NCI-H2196 treated with DMSO at 0.1 percent for 48 hours (cell line): ENCODE data around the gene POMGNT1.

ENCODE experiments used
- DNase-seq: peaks from one replicate; lab custom pipeline; 2025; ENCODE audit not compliant: unreplicated experiment; lab: John Stamatoyannopoulos, UW

POMGNT1 gene

DNA sequence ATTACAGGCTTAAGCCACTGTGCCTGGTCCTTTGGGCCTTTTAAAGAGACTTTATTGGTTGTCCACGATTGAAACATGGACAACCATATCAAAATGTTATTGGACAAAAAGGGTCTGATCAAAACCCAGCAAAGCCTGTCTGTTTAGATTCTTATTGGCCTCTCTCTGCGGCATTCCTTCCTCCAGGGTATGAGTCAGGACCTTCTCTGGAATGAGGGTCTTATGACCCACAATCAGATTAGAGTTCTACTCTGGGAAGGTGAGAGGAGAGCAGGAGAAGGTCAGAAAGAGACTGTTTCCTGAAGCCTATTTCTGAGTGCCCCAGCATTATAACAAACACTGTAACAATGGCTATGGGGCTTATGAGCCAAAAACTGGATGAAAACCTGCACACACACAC lies 12.8 kb upstream of the POMGNT1 start:
- DNase-seq: no peak

DNA sequence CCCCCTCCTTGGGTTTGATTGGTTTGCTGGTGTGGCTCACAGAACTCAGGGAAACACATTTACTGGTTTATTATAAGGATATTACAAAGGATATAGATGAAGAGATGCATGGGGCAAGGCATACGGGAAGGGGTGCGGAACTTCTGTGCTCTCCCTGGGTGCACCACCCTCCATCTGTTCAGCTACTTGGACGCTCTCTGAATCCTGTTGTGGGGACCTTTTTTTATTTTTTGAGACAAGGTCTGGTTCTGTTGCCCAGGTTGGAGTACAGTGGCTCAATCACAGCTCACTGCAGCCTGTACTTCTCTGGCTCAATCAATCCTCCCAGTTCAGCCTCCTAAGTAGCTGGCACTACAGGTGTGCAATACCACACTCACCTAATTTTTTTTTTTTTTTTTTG lies 12.3 kb upstream of the POMGNT1 start:
- no peak for DNase-seq

DNA sequence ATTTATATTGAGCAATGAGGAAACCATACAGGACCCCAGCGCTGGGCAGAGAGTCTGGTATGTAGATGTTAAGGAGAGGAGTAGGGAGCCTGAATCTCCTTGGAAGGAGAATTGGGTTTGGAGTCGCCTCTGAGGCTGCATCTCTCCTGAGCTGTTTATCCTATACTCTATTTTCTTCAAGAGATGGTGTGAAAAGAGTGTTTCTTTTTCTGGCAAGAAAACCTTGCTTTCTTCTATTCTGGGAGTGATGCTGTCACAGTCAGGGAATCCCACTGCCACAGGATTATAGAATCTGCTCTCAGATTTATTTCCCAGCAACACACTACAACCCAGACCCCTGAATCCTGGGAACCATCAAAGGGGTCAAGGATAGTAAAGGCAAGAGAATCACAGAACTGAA lies 8.2 kb upstream of the POMGNT1 start:
- no peak for DNase-seq

DNA sequence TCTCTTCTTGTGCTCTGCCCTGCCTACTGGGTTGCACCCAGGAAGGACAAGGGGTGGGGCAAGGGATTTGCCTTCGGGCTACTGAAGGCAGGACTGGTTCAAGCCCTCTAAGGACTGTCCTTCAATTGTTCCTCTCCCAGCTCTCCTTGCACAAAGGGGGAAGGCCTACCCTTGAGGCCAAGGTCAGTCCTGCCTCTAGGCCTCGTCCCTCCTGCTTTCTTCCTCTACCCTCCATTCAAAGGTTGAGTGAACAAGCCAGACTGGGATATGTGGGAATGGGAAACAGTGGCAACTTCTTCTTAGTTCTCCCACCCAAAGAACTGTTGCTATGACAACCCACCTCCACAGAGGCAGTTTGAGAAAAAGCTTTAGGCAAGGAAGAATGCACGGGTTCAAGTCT lies 7.6 kb upstream of the POMGNT1 start:
- no peak for DNase-seq

DNA sequence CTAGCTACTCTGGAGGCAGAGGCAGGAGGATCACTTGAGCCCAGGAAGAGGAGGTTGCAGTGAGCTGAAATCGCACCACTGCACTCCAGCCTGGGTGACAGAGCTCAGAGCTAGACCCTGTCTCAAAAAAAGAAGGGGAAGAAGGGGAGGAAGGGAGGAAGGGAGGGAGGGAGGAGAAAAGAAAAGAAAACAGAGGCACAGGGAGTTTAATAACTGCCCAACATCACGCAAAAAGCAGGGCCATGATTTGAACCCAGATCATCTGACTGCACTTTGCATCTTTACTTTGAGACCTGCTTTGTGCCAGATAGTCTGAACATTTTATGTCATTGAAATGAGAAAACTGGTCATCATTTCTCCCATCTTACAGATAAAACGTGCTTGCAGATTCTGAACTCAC lies 6.9 kb upstream of the POMGNT1 start:
- DNase-seq: no peak

DNA sequence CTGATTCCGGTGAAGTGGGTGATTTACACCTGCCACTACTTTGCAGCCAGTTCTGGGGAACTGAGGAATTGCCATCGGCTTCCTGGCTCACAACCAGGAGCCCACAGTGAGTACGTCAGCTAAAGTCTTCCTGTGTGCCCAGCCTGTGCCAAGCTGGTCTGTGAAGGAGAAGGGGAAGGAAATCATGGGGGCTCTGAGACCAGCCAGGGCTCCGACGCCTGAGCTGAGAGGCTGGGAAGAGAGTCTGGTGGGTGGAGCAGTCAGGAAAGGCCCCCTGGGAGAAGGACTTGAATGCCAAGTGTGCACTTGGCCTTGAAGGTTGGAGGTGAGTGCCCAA lies 6.1 kb upstream of the POMGNT1 start:
- no peak for DNase-seq

DNA sequence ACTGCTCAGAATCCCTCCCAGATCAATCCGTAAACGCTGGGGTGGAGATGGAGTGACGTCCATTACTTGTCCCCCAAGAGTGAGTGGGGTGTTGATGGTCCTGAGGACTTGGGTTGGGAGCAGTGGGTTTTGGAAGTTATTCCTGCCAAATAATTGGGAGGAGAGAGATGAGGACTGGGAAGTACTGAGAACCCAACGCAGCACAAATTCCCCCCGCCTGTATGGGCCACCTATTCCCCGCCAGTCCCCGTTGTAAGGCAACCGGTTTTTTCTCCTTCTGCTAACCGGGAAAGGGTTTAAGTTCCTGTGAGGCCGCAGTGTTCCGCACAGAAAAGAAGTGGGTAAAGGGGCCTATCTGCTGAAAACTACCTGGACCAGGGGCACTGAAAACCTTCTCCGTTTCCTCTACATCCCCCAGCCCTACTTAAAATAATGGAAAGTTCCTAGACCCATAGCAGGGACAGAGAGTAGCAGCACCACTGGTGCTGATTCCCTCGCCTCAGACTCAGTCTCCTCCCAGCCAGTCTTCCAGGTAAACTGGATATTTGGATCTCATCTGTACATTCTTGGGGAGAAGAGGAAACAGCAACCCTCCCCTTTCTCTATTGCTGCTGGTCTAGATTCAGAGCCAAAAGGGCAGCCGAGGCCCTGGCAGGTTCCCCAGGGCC lies 5.6 kb upstream of the POMGNT1 start:
- DNase-seq: peak; percentile 9

DNA sequence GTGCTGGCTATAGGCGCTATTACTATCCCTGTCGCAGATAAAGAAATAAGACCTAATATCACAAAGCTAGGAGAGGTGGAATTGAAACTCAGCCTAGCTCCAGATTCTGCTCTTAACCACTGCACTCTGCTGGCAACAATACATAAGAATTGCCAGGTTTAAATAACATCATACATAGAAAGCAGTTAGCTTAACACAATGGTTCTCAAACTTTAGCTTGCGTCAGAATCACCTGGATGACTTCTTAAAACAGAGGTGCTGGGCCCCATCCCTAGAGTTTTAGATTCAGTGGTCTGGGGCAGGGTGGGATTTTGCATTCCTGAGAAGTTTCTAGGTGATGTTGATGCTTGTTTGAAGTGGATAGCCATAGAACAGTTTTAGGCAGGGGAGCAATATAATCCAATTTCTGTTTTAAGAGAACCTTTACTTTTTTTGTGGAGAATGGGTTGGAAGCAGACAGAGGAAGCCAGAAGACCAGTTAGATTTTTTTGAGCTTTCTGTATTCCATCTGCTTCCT lies 1.1 kb upstream of the POMGNT1 start:
- no peak for DNase-seq

DNA sequence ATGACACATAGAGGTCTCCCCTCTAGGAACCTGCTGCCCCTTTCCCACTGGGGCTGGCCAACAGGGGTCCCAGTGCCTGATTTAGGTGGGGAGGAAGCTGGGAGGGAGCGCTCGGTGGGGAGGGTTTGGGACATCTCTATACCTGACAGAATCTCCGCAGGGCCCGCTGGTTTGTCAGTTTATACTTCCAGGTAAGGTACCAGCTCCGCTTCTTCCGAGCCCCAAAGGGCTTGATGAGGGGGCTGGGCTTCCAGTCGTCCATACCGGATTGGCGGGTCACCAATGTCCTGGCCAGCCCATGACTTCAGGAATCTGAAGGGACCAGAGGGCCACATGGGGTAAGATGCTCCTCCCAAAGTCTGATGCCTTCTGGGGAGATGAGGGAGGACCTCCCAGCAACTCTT lies 672 bp downstream of the POMGNT1 start:
- DNase-seq: no peak

DNA sequence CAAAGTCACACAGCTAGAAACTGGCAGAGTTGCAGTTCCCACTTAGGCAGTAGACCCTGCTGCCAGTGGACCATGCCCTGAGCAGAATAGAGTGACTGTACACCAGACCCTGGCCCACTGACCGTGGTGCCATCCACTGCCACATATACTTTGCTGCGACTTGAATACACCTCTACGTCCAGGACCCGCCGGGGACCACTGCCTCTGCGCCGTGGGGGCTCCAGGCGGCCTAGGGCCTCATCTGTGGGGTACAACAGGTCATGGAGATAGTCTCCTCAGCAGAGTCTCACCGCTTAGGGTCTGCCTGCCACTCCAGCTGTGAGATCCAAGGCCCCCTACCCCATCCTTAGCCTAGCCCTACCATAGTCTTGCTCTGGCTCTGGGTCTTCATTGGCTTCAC lies 1.6 kb downstream of the POMGNT1 start:
- DNase-seq: no peak

DNA sequence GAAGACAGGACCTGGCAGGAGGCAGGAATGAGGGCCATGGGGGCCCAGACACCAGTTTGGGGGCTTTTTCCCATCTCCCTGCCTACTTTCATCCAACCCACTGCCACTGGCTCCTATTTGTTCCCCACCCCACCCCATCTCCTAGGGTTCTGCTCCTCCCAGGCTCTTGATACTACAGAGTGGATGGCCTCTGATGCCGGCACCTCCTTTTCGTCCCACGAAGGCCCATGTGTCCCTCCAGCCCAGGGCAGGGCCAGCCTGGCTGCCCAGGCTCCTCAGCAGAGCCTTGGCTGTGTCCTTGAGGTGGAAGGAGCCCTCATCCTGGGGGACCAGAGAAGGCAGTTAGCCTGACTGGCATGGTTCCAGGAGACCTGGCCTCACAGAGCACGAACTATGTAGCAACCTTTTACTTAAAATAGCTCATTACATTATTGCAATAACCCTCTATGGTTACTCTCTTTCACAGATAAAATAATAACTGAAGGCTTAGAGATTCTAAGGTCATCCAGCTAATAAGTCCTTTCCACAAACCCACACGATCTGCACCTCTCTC lies 3.5 kb downstream of the POMGNT1 start:
- DNase-seq: no peak

DNA sequence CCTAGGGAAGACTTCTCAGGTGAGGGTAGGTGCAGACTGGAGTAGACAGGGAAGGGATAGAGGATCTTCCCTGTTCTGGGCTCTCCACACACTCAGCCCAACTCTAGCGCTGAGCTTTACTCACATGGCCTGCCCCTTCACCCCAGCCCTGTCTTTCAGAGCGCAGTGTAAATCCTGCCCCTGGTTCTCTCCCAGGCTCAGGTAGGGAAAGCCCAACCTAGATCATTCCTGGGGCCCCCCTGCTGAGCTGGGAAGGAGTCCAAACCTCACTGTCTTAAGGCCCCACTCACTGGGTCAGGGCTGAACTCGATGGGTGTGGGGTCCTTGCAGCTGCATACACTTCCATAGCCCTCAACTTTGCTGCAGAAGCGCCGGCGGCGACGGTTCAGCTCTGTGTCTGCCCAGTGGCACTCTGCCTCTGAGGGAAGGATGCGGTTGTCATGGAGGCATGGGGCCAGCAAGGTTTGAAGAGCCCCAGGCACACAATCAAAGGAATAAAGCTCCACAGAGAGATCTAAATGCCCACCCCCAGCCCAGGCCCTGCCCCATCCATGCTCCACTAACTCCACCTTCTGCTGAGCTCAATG lies 4.2 kb downstream of the POMGNT1 start:
- DNase-seq: peak; percentile 12

DNA sequence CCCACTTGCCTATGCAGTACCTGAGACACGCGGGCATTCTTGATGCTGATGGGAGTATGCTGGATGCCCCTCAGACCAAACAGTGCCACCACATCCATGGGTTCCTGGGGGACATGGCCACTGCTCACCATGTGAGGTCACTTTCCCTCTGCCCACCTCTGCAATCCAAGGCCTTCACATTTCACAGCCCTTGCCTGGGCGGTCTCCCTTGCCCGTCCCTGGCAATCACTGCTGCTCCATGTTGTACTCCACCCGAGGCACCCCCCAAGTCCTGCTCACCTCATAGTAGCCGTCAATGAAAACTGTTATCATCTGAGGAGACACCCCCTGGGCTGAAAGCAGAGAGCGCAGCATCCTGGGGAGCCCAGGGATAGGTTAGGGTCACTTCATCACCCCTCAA lies 4.9 kb downstream of the POMGNT1 start:
- no peak for DNase-seq

DNA sequence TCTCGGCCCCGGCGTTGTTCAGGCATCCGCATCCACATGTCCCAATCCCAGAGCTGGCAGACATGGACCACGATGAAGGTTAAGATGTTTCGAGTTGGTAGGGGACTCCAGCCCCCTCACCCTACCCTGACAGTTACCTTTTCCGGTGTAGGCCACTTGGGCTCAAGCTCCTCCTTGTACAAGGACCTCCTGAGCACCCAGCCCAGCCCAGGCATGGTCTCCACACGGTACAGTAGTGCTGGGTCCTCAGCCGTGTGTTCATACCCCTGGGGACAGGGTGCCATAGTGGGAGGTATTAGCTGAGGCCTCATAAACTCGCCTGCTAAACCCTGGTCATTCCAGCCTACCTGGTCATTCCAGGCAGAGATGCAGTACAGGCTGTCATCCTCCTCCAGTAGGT lies 6.1 kb downstream of the POMGNT1 start:
- DNase-seq: no peak

DNA sequence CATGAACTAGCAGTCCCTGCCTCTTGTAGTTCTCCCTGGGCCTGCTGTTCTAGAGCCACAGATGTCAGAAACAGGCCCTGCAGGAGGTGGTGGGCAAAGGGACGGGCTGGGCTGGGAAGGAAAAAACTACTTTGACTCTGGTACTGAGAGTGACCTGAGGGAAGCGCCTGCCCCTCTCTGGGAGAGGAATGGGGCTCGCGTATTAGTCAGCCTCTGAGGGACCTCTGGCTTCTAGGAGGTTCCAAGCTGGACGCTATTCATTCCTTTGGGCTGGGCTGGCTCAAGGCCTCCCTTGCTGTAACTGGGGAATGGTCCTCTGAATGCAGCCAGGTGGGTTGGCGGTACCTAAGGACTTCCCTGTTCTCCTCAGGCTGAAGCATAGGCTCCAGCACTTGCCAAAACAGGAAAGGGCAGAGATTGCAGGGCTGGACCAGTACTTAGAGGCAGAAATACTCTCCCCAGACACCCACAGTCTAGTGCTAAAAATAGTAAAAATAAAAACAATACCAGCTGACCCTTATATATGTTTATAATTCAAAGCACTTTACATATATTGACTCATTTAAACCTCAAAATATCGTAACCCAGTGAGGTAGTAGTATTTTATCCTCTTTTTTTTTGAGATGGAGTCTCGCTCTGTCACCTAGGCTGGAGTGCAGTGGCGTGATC lies 7.1 kb downstream of the POMGNT1 start:
- DNase-seq: no peak

DNA sequence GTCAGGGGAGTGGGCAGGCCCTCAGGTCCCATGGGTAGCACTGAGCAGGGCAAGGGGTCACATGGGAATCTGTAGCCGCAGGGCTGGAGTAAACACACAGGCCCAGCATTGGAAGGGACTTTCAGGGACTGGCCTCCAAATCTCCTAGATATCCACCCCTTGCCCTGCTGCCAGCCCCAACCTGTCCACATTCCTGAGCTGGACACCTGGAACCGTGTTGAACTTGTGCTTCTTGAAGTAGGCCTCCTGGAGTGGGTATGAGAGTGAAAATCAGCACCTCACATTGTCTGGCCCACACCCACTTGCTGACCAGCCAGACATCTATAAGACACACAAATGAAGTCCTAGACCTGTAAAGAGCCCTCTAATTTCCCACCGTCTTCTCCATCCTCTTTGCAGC lies 7.7 kb downstream of the POMGNT1 start:
- no peak for DNase-seq

DNA sequence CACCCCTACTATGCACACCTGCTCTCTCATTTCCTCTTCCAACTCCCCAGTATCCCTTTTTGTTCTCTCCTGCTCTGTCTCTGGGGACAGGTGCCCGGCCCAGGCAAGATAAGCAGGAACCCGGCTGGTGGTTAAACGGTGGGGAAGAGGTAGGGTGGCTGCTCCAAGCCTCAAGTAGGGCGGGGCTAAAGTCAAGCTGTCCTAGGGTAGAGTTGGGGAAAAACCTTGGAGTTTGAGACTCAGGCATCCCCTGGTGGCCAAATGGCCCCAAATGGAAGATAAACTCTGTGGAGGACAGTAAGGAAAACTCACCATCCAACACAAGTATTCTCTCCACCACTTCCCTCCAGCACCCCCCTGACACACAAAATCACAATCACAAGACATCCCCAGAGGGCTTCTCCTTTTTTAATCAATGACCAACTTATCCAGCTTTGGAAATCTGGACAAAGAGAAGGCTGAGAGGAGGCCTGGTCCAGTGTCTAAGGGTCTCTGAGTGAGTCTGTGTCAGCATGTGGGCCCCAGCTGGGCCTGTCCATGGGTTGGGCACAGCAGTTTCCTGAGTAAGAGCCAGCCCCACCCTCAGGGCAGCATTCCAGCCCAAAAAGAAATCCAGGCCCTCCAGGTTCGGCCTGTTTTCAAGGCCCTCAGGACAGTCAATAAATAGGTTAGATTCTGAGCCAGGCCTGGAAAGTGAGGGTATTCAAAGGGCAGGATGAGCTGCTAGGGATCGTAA lies 9.8 kb downstream of the POMGNT1 start:
- no peak for DNase-seq

DNA sequence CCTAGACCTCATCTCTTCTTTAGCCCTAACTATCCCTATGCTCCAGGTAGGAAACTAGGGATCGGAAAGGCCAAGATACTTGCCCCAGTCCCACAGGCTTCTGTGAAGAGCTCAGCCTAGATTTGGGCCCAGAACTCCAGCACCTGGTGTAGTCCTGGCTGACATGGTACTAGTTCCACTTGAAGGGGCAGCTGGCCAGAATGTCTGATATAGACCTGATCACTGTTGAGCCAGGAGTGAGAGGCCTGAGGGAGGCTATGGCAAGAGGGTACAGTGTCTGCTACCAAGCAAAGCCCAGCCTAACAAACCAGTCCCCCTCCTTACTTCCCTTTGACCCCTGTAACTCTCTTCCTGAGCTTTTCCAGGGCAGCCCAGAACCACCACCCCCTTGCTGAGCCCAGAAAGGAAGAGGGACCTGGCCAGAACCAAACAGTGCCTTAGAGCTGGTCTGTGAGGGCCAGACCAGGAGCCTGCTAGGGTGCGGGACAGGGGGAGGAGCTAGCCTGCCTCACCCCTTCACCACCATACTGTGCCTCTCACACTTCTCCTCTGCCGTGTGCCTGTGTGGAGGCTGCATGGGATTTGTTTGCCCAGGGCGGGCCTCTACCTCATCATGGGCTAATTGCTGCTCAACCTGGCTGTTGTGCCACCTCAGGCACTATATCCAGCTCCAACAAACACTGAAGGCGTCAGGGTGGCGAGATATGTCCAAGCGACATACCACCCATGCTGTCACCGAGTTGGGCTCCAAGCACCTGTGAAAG lies 10.9 kb downstream of the POMGNT1 start:
- DNase-seq: no peak

DNA sequence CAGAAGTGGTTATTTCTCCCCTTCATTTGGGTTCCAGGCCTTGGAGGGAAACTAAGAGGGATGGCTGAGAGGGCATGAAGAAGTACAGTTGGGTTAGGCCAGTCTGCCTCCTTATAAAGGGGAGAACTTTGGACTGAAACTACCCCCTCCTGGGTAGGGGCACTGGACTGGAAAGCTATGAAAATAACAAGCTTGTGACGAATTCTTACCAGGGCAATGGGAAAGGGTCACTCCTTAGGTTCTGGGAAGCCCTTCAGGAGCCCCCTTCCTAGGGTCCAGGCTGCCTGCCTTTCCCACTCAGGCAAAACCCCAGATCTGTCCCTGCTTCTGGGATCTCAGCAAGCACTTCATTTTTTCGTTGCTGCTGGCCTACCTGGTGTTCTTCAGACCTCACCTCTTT lies 12.2 kb downstream of the POMGNT1 start:
- no peak for DNase-seq

DNA sequence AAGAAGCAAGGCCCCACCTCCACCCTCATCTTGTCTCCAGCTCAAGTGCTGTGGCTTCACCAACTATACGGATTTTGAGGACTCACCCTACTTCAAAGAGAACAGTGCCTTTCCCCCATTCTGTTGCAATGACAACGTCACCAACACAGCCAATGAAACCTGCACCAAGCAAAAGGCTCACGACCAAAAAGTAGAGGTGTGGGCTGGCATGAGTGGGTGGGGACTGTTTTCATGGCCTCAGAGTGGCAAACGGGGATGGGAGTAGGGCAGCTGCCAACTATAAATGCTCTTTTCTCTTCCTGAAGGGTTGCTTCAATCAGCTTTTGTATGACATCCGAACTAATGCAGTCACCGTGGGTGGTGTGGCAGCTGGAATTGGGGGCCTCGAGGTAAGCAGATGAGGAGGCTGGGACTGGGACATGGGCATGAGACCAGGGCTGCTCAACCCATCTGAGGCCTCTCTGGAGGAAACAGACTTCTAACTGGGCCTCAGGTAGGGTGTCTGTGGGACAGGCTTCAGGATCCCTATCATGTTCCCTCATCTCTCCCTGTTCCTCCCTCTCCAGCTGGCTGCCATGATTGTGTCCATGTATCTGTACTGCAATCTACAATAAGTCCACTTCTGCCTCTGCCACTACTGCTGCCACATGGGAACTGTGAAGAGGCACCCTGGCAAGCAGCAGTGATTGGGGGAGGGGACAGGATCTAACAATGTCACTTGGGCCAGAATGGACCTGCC lies 13.1 kb downstream of the POMGNT1 start:
- no peak for DNase-seq
